Liver (tissue), 9 donors: ENCODE data around the gene C19orf12. TPM values are rescaled to one million over a fixed set of nuclear protein-coding genes. Genes with fewer than 3 reads are reported as not detected.

ENCODE experiments used
- DNase-seq: peaks from one replicate; pipeline ENCODE4 v3.0.0-alpha.2; 2017; ENCODE audit warnings: low spot score
- H3K27ac ChIP-seq, 2 donors: one replicate each; pipeline ENCODE4 v1.7.0; 2013; ENCODE audit warnings: inconsistent platforms in 2 of 2, low read length in 2 of 2, control low read depth in 1 of 2, low read depth in 1 of 2, mild to moderate bottlenecking in 1 of 2
- H3K27me3 ChIP-seq, 4 donors: one replicate each; pipeline versions ENCODE4 v1.6.1 to v1.7.0; 2013; ENCODE audit warnings: low read length in 3 of 4, inconsistent platforms in 1 of 4, mild to moderate bottlenecking in 1 of 4, moderate library complexity in 1 of 4; ENCODE audit not compliant: control insufficient read depth in 4 of 4, insufficient read depth in 4 of 4
- H3K36me3 ChIP-seq, 4 donors: one replicate each; pipeline versions ENCODE4 v1.6.1 to v1.7.0; 2013; ENCODE audit warnings: low read length in 3 of 4, mild to moderate bottlenecking in 3 of 4, low read depth in 1 of 4, moderate library complexity in 1 of 4; ENCODE audit not compliant: control insufficient read depth in 4 of 4, insufficient read depth in 3 of 4
- H3K4me1 ChIP-seq, 4 donors: one replicate each; pipeline versions ENCODE4 v1.6.1 to v1.7.0; 2013; ENCODE audit warnings: low read length in 3 of 4, mild to moderate bottlenecking in 3 of 4, moderate library complexity in 1 of 4; ENCODE audit not compliant: control insufficient read depth in 4 of 4, insufficient read depth in 4 of 4
- H3K4me3 ChIP-seq, 3 donors: one replicate each; pipeline versions ENCODE4 v1.6.1 to v1.7.0; 2013; ENCODE audit warnings: low read length in 3 of 3, control low read depth in 1 of 3, low read depth in 1 of 3, mild to moderate bottlenecking in 1 of 3
- H3K9ac ChIP-seq, 2 donors: one replicate each; pipeline ENCODE4 v1.7.0; 2013; ENCODE audit warnings: low read length in 2 of 2, mild to moderate bottlenecking in 2 of 2, moderate library complexity in 2 of 2, control low read depth in 1 of 2, low read depth in 1 of 2
- H3K9me3 ChIP-seq, 4 donors: one replicate each; pipeline versions ENCODE4 v1.6.1 to v1.7.0; 2013; ENCODE audit warnings: low read length in 3 of 4; ENCODE audit not compliant: control insufficient read depth in 4 of 4
- CTCF ChIP-seq: fragments of 150-350 bp; IDR thresholded peaks from 2 replicates; pipeline ENCODE4 v1.5.1; 2017; ENCODE audit warnings: improper control_type of control experiment, low read depth, low read length; ENCODE audit not compliant: missing input control
- EGR1 ChIP-seq, 2 donors: IDR thresholded peaks; 2 replicates each; pipeline ENCODE4 v1.6.1; 2016 to 2018; ENCODE audit warnings: antibody characterized with exemption in 2 of 2, low read depth in 2 of 2
- FOXA1 ChIP-seq: IDR thresholded peaks from 2 replicates; pipeline ENCODE4 v1.6.1; 2016; ENCODE audit warnings: antibody characterized with exemption
- FOXA2 ChIP-seq: IDR thresholded peaks from 2 replicates; pipeline ENCODE4 v1.6.1; 2016; ENCODE audit warnings: antibody characterized with exemption
- GABPA ChIP-seq, 2 donors: IDR thresholded peaks in 1 of 2; conservative IDR thresholded peaks in 1 of 2; 2 replicates each; pipeline ENCODE4 v1.6.1; 2016; ENCODE audit warnings: antibody characterized with exemption in 2 of 2, mild to moderate bottlenecking in 1 of 2, moderate library complexity in 1 of 2
- HNF4A ChIP-seq, 2 donors: conservative IDR thresholded peaks; 2 replicates each; pipeline ENCODE4 v1.6.1; 2016; ENCODE audit warnings: antibody characterized with exemption in 2 of 2, mild to moderate bottlenecking in 2 of 2
- HNF4G ChIP-seq: IDR thresholded peaks from 2 replicates; pipeline ENCODE4 v1.6.1; 2016; ENCODE audit warnings: antibody characterized with exemption
- JUND ChIP-seq, 2 donors: IDR thresholded peaks; 2 replicates each; pipeline ENCODE4 v1.6.1; 2016; ENCODE audit warnings: antibody characterized with exemption in 2 of 2
- MAX ChIP-seq: IDR thresholded peaks from 2 replicates; pipeline ENCODE4 v1.6.1; 2016; ENCODE audit warnings: antibody characterized with exemption
- NR2F2 ChIP-seq: IDR thresholded peaks from 2 replicates; pipeline ENCODE4 v1.6.1; 2016; ENCODE audit warnings: antibody characterized with exemption
- RAD21 ChIP-seq, 2 donors: IDR thresholded peaks; 2 replicates each; pipeline ENCODE4 v1.6.1; 2016; ENCODE audit warnings: antibody characterized with exemption in 2 of 2, mild to moderate bottlenecking in 2 of 2
- REST ChIP-seq: IDR thresholded peaks from 2 replicates; pipeline ENCODE4 v1.6.1; 2016; ENCODE audit warnings: antibody characterized with exemption, mild to moderate bottlenecking
- RXRA ChIP-seq, 2 donors: IDR thresholded peaks; 2 replicates each; pipeline ENCODE4 v1.6.1; 2017 to 2018; ENCODE audit warnings: antibody characterized with exemption in 2 of 2, mild to moderate bottlenecking in 1 of 2
- SP1 ChIP-seq: IDR thresholded peaks from 2 replicates; pipeline ENCODE4 v1.6.1; 2018; ENCODE audit warnings: antibody characterized with exemption, mild to moderate bottlenecking
- TAF1 ChIP-seq: conservative IDR thresholded peaks from 2 replicates; pipeline ENCODE4 v1.6.1; 2016; ENCODE audit warnings: antibody characterized with exemption, mild to moderate bottlenecking
- YY1 ChIP-seq: IDR thresholded peaks from 2 replicates; pipeline ENCODE4 v1.6.1; 2016; ENCODE audit warnings: antibody characterized with exemption, mild to moderate bottlenecking
- ZBTB33 ChIP-seq: IDR thresholded peaks from 2 replicates; pipeline ENCODE4 v1.6.1; 2016; ENCODE audit warnings: antibody characterized with exemption
- WGBS: extraction: QIAGEN DNeasy Blood & Tissue Kit; methylation state at CpG from one replicate; pipeline ENCODE4 v1.1.7; 2013; 5-methylcytosine and 5-hydroxymethylcytosine counted together
- polyA plus RNA-seq, 2 donors: library from polyadenylated mRNA; stranded (reverse) in 1 of 2; unstranded in 1 of 2; fragments of 200-250 nt in 1 of 2; fragments of >200 nt in 1 of 2; fragmentation: Nextera tagmentation in 1 of 2; extraction: Ambion mirVana in 1 of 2; gene quantifications; one replicate each; pipeline versions ENCODE4 v1.2.1 to v1.2.3, GENCODE V29; 2013 to 2015
- total RNA-seq, 2 donors: library from RNA; depleted of rRNA; stranded (reverse); fragments of >200 nt; gene quantifications; one replicate each; pipeline ENCODE4 v1.2.3, GENCODE V29; 2014
- TF ChIP-seq, protein P1 (sequence below): IDR thresholded peaks from 2 replicates; pipeline ENCODE4 v1.6.1; 2016; ENCODE audit warnings: antibody characterized with exemption
- donor health status: healthy.
- donor health status: healthy.
- donor health status: healthy.
- donor health status: healthy.
- donor health status: healthy.

C19orf12 gene
- total and polyA plus RNA-seq, 4 donors = 21.2 to 82.8 (median 40.1) TPM

- TF ChIP-seq MAX (no peak), HNF4G (no peak), CTCF (no peak), RAD21 (IDR thresholded peaks at IDR 0.05) (peak; percentile 5 to 9), NR2F2 (peak; percentile 42), EGR1 (IDR thresholded peaks at IDR 0.05; ENCODE audit: low read depth in 2 of 2) (no peak), RXRA (IDR thresholded peaks at IDR 0.05) (peak in 1 of 2 donors; percentile 32), JUND (IDR thresholded peaks at IDR 0.05) (no peak), YY1 (no peak), GABPA (IDR thresholded peaks at IDR 0.05 in 1 of 2, conservative IDR thresholded peaks at IDR 0.05 in 1 of 2) (no peak), HNF4A (conservative IDR thresholded peaks at IDR 0.05) (no peak), ZBTB33 (no peak), FOXA2 (no peak), SP1 (no peak), REST (no peak), FOXA1 (no peak), TAF1 (no peak)
- TF ChIP-seq, protein P1, sequence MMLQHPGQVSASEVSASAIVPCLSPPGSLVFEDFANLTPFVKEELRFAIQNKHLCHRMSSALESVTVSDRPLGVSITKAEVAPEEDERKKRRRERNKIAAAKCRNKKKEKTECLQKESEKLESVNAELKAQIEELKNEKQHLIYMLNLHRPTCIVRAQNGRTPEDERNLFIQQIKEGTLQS = no peak
- H3K4me1 ChIP-seq = peaks cover 8 to 36% (median 21%) of the 10 kb centered on the region in 4 donors
- no peak overlapping the region for H3K4me3 ChIP-seq
- 14% methylated on average over 1 of the region's 1 CpG for WGBS
- DNase-seq = no peak
- no peaks in the 10 kb centered on the region for H3K36me3 ChIP-seq
- H3K27me3 ChIP-seq = no peaks in the 10 kb centered on the region
- H3K27ac ChIP-seq = peak overlapping the region; percentile 14 to 56
- no peak overlapping the region for H3K9ac ChIP-seq
- no peaks in the 10 kb centered on the region for H3K9me3 ChIP-seq
These were observed 52.8 kb downstream of the C19orf12 start for GRCh38 chr19:29662278-29662603.

DNA sequence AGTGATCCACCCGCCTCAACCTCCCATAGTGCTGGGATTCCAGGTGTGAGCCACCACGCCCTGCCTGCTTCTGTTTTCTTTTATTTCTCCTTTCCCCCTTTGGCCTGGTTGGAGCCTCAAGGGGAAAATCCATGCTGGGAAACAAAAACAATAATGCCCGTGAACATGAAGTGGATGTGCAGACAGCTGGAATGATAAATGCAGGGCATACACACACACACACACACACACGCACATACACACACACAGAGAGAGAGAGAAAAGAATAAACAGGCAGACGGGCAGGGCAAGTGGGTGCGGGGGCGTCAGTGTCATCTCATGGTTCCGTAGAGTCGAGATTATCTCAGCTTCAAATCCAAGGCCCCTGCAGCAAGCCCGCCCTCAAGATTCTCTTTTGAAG is 54.2 kb downstream of the C19orf12 start:
- H3K9ac ChIP-seq = no peak overlapping the region
- peaks cover 7 to 23% (median 15%) of the 10 kb centered on the region in 4 donors for H3K4me1 ChIP-seq
- H3K27ac ChIP-seq = no peak overlapping the region
- H3K9me3 ChIP-seq = no peaks in the 10 kb centered on the region
- no peaks in the 10 kb centered on the region for H3K27me3 ChIP-seq
- no peak overlapping the region for H3K4me3 ChIP-seq
- no peaks in the 10 kb centered on the region for H3K36me3 ChIP-seq
- WGBS = 74% methylated on average over 10 of the region's 10 CpGs
- DNase-seq = no peak
- TF ChIP-seq ZBTB33 (no peak), GABPA (IDR thresholded peaks at IDR 0.05 in 1 of 2, conservative IDR thresholded peaks at IDR 0.05 in 1 of 2) (no peak), RAD21 (IDR thresholded peaks at IDR 0.05) (no peak), MAX (no peak), HNF4A (conservative IDR thresholded peaks at IDR 0.05) (no peak), REST (no peak), FOXA1 (no peak), EGR1 (IDR thresholded peaks at IDR 0.05; ENCODE audit: low read depth in 2 of 2) (no peak)
- TF ChIP-seq, protein P1 = no peak
